ENCODE measurements around the gene CDC42BPG. TPM values are rescaled to one million over a fixed set of nuclear protein-coding genes. Genes with fewer than 3 reads are reported as not detected.

Gene CDC42BPG
- total RNA-seq, 2 donors from 2014 or later, result 1.1 to 1.5 TPM

- H3K9me3 Mint-ChIP-seq, result no peaks in the 10 kb centered on the region
Observed at GRCh38 chr11:64876229-64876750, 31.8 kb upstream of the CDC42BPG start.

GRCh38 chr11:64875369-64876228 is 31.1 kb upstream of the CDC42BPG start:
- no peaks in the 10 kb centered on the region for H3K27me3 Mint-ChIP-seq (ENCODE audit: low read depth)
- peak overlapping the region; percentile 94 to 95 for H3K4me3 Mint-ChIP-seq
- H3K9me3 Mint-ChIP-seq, result no peaks in the 10 kb centered on the region
- H3K36me3 Mint-ChIP-seq (ENCODE audit: insufficient read depth in 2 of 2), result peaks cover 27 to 40% of the 10 kb centered on the region in 2 donors
- H3K4me1 Mint-ChIP-seq (ENCODE audit: low read depth), result peaks cover 68% of the 10 kb centered on the region
- peak overlapping the region; percentile 94 for H3K27ac Mint-ChIP-seq
- no peak for ATAC-seq (replicated peaks in 1 of 2)
- DNase-seq, result no peak

More at GRCh38 chr11:64876229-64876750, 31.8 kb upstream of the CDC42BPG start:
- peak overlapping the region; percentile 94 for H3K27ac Mint-ChIP-seq
- H3K27me3 Mint-ChIP-seq (ENCODE audit: low read depth), result no peaks in the 10 kb centered on the region
- peak overlapping the region; percentile 94 to 95 for H3K4me3 Mint-ChIP-seq
- H3K4me1 Mint-ChIP-seq (ENCODE audit: low read depth), result peaks cover 68% of the 10 kb centered on the region
- peaks cover 27 to 38% of the 10 kb centered on the region in 2 donors for H3K36me3 Mint-ChIP-seq (ENCODE audit: insufficient read depth in 2 of 2)
- peak; percentile 56 to 65 for DNase-seq
- ATAC-seq (replicated peaks in 1 of 2), result peak; percentile 20 to 21

GRCh38 chr11:64874308-64875240 is 30.1 kb upstream of the CDC42BPG start:
- Mint-ChIP-seq H3K36me3 (ENCODE audit: insufficient read depth in 2 of 2) (peaks cover 27 to 40% of the 10 kb centered on the region in 2 donors), H3K4me1 (ENCODE audit: low read depth) (peaks cover 68% of the 10 kb centered on the region), H3K9me3 (no peaks in the 10 kb centered on the region), H3K27me3 (ENCODE audit: low read depth) (no peaks in the 10 kb centered on the region), H3K27ac (peak overlapping the region; percentile 94), H3K4me3 (peak overlapping the region; percentile 94 to 95)
- ATAC-seq (replicated peaks in 1 of 2) (no peak), DNase-seq (no peak)

GRCh38 chr11:64872790-64873488 is 28.5 kb upstream of the CDC42BPG start:
- Mint-ChIP-seq H3K27me3 (ENCODE audit: low read depth) (no peaks in the 10 kb centered on the region), H3K36me3 (ENCODE audit: insufficient read depth in 2 of 2) (peaks cover 32 to 46% of the 10 kb centered on the region in 2 donors), H3K27ac (peak overlapping the region; percentile 19), H3K4me1 (ENCODE audit: low read depth) (peaks cover 77% of the 10 kb centered on the region), H3K4me3 (peak overlapping the region; percentile 86 to 94), H3K9me3 (no peaks in the 10 kb centered on the region)
- DNase-seq (no peak), ATAC-seq (replicated peaks in 1 of 2) (no peak)

GRCh38 chr11:64871492-64871891 is 27.0 kb upstream of the CDC42BPG start:
- no peaks in the 10 kb centered on the region for H3K9me3 Mint-ChIP-seq
- peak overlapping the region; percentile 86 to 94 for H3K4me3 Mint-ChIP-seq
- H3K27ac Mint-ChIP-seq, result peak overlapping the region; percentile 89
- ATAC-seq (replicated peaks in 1 of 2), result no peak
- H3K36me3 Mint-ChIP-seq (ENCODE audit: insufficient read depth in 2 of 2), result peaks cover 26 to 43% of the 10 kb centered on the region in 2 donors
- H3K4me1 Mint-ChIP-seq (ENCODE audit: low read depth), result peaks cover 91% of the 10 kb centered on the region
- no peak for DNase-seq
- no peaks in the 10 kb centered on the region for H3K27me3 Mint-ChIP-seq (ENCODE audit: low read depth)

- peaks cover 96% of the 10 kb centered on the region for H3K4me1 Mint-ChIP-seq (ENCODE audit: low read depth)
- DNase-seq (no peak), ATAC-seq (replicated peaks in 1 of 2) (no peak)
- H3K9me3 Mint-ChIP-seq, result no peaks in the 10 kb centered on the region
- peak overlapping the region; percentile 86 to 94 for H3K4me3 Mint-ChIP-seq
- peak overlapping the region; percentile 89 for H3K27ac Mint-ChIP-seq
- peaks cover 26 to 44% of the 10 kb centered on the region in 2 donors for H3K36me3 Mint-ChIP-seq (ENCODE audit: insufficient read depth in 2 of 2)
- H3K27me3 Mint-ChIP-seq (ENCODE audit: low read depth), result no peaks in the 10 kb centered on the region
Observed at GRCh38 chr11:64870893-64871466, 26.5 kb upstream of the CDC42BPG start.

GRCh38 chr11:64870176-64870892 is 25.9 kb upstream of the CDC42BPG start:
- no peak for DNase-seq
- peak; percentile 6 to 9 for ATAC-seq (replicated peaks in 1 of 2)
- Mint-ChIP-seq H3K4me1 (ENCODE audit: low read depth) (peaks cover 97% of the 10 kb centered on the region), H3K36me3 (ENCODE audit: insufficient read depth in 2 of 2) (peaks cover 24 to 46% of the 10 kb centered on the region in 2 donors), H3K27me3 (ENCODE audit: low read depth) (no peaks in the 10 kb centered on the region), H3K27ac (peak overlapping the region; percentile 88), H3K4me3 (peak overlapping the region; percentile 86 to 94), H3K9me3 (no peaks in the 10 kb centered on the region)

- Mint-ChIP-seq H3K36me3 (ENCODE audit: insufficient read depth in 2 of 2) (peaks cover 22 to 43% of the 10 kb centered on the region in 2 donors), H3K4me3 (peak overlapping the region; percentile 86 to 94), H3K27me3 (ENCODE audit: low read depth) (no peaks in the 10 kb centered on the region), H3K27ac (peak overlapping the region; percentile 88), H3K4me1 (ENCODE audit: low read depth) (peaks cover 97% of the 10 kb centered on the region), H3K9me3 (no peaks in the 10 kb centered on the region)
- DNase-seq (no peak), ATAC-seq (replicated peaks in 1 of 2) (peak; percentile 6 to 16)
Observed at GRCh38 chr11:64869571-64870175, 25.2 kb upstream of the CDC42BPG start.

- Mint-ChIP-seq H3K9me3 (no peaks in the 10 kb centered on the region), H3K36me3 (ENCODE audit: insufficient read depth in 2 of 2) (peaks cover 19 to 38% of the 10 kb centered on the region in 2 donors), H3K27ac (peak overlapping the region; percentile 88), H3K4me3 (peak overlapping the region; percentile 86 to 94), H3K27me3 (ENCODE audit: low read depth) (no peaks in the 10 kb centered on the region), H3K4me1 (ENCODE audit: low read depth) (peaks cover 97% of the 10 kb centered on the region)
- DNase-seq, result peak in 1 of 2 donors; percentile 49
- peak in 1 of 2 donors; percentile 5 for ATAC-seq (replicated peaks in 1 of 2)
Observed at GRCh38 chr11:64868904-64869570, 24.6 kb upstream of the CDC42BPG start.

- Mint-ChIP-seq H3K4me3 (peak overlapping the region; percentile 86 to 94), H3K27ac (peak overlapping the region; percentile 68), H3K27me3 (ENCODE audit: low read depth) (no peaks in the 10 kb centered on the region), H3K9me3 (no peaks in the 10 kb centered on the region), H3K4me1 (ENCODE audit: low read depth) (peaks cover 99% of the 10 kb centered on the region), H3K36me3 (ENCODE audit: insufficient read depth in 2 of 2) (peaks cover 16 to 33% of the 10 kb centered on the region in 2 donors)
- ATAC-seq (replicated peaks in 1 of 2) (no peak), DNase-seq (no peak)
Observed at GRCh38 chr11:64867748-64868462, 23.5 kb upstream of the CDC42BPG start.

Data from activated T-cell treated with anti-CD3 and anti-CD28 coated beads, Interleukin-2, amount 50 U/mL, for 72 hours (primary cell).